ENCODE measurements around the gene SPATC1L.

Gene SPATC1L

GRCh38 chr21:46181953-46182547 lies 2.2 kb downstream of the SPATC1L start:
- Histone ChIP-seq H3K4me2 (ENCODE audit: low read length) (no peak overlapping the region), H2BK15ac (replicated peaks; ENCODE audit: low read depth) (no peak overlapping the region), H3K18ac (ENCODE audit: low read length) (no peak overlapping the region), H2BK5ac (ENCODE audit: low read length) (no peak overlapping the region), H2BK120ac (ENCODE audit: low read depth, low read length) (no peak overlapping the region), H3K27me3 (ENCODE audit: insufficient read depth, low read length, poor library complexity) (no peaks in the 10 kb centered on the region), H4K5ac (ENCODE audit: low read length) (no peak overlapping the region), H3K79me2 (ENCODE audit: control insufficient read depth, insufficient read depth, low read length) (no peaks in the 10 kb centered on the region), H3K56ac (ENCODE audit: low read length) (no peak overlapping the region), H3K9ac (ENCODE audit: low read length) (no peak overlapping the region), H2AK5ac (ENCODE audit: low read length) (no peak overlapping the region), H3K27ac (ENCODE audit: low read depth, low read length) (no peak overlapping the region), H4K8ac (ENCODE audit: low read depth, low read length) (no peak overlapping the region), H3K79me1 (ENCODE audit: low read length) (peaks cover 4% of the 10 kb centered on the region), H3K4ac (ENCODE audit: low read depth, low read length) (no peak overlapping the region), H3K36me3 (ENCODE audit: control insufficient read depth, insufficient read depth, low read length) (no peaks in the 10 kb centered on the region), H3K23ac (ENCODE audit: low read length) (no peak overlapping the region), H3K4me3 (ENCODE audit: low read length) (no peak overlapping the region), H3K4me1 (ENCODE audit: control insufficient read depth, low read depth, low read length) (no peaks in the 10 kb centered on the region)
- DNase-seq, result no peak
- WGBS (ENCODE audit: extremely low coverage, insufficient coverage, low lambda C conversion rate), result no CpG with 5 or more reads among the region's 16 CpGs

GRCh38 chr21:46181436-46181835 lies 2.8 kb downstream of the SPATC1L start:
- H3K27me3 ChIP-seq (ENCODE audit: insufficient read depth, low read length, poor library complexity), result no peaks in the 10 kb centered on the region
- no peaks in the 10 kb centered on the region for H3K36me3 ChIP-seq (ENCODE audit: control insufficient read depth, insufficient read depth, low read length)
- no CpG with 5 or more reads among the region's 19 CpGs for WGBS (ENCODE audit: extremely low coverage, insufficient coverage, low lambda C conversion rate)
- no peaks in the 10 kb centered on the region for H3K4me1 ChIP-seq (ENCODE audit: control insufficient read depth, low read depth, low read length)
- no peak overlapping the region for H3K23ac ChIP-seq (ENCODE audit: low read length)
- no peaks in the 10 kb centered on the region for H3K79me2 ChIP-seq (ENCODE audit: control insufficient read depth, insufficient read depth, low read length)
- H2BK15ac ChIP-seq (replicated peaks; ENCODE audit: low read depth), result no peak overlapping the region
- H3K4ac ChIP-seq (ENCODE audit: low read depth, low read length), result no peak overlapping the region
- no peak overlapping the region for H3K27ac ChIP-seq (ENCODE audit: low read depth, low read length)
- no peak overlapping the region for H2AK5ac ChIP-seq (ENCODE audit: low read length)
- H3K79me1 ChIP-seq (ENCODE audit: low read length), result peaks cover 4% of the 10 kb centered on the region
- no peak overlapping the region for H2BK5ac ChIP-seq (ENCODE audit: low read length)
- no peak for DNase-seq
- H3K4me3 ChIP-seq (ENCODE audit: low read length), result no peak overlapping the region
- peak overlapping the region; percentile 42 for H3K56ac ChIP-seq (ENCODE audit: low read length)
- H3K9ac ChIP-seq (ENCODE audit: low read length), result no peak overlapping the region
- no peak overlapping the region for H3K18ac ChIP-seq (ENCODE audit: low read length)
- no peak overlapping the region for H2BK120ac ChIP-seq (ENCODE audit: low read depth, low read length)
- H4K5ac ChIP-seq (ENCODE audit: low read length), result no peak overlapping the region
- no peak overlapping the region for H3K4me2 ChIP-seq (ENCODE audit: low read length)
- H4K8ac ChIP-seq (ENCODE audit: low read depth, low read length), result no peak overlapping the region

GRCh38 chr21:46180778-46181391 lies 3.4 kb downstream of the SPATC1L start:
- no peak overlapping the region for H2BK5ac ChIP-seq (ENCODE audit: low read length)
- no peak overlapping the region for H4K8ac ChIP-seq (ENCODE audit: low read depth, low read length)
- no peaks in the 10 kb centered on the region for H3K79me2 ChIP-seq (ENCODE audit: control insufficient read depth, insufficient read depth, low read length)
- peak overlapping the region; percentile 42 for H3K56ac ChIP-seq (ENCODE audit: low read length)
- no peak overlapping the region for H3K27ac ChIP-seq (ENCODE audit: low read depth, low read length)
- H2AK5ac ChIP-seq (ENCODE audit: low read length), result no peak overlapping the region
- H3K23ac ChIP-seq (ENCODE audit: low read length), result no peak overlapping the region
- no peak for DNase-seq
- no peak overlapping the region for H3K18ac ChIP-seq (ENCODE audit: low read length)
- H4K5ac ChIP-seq (ENCODE audit: low read length), result no peak overlapping the region
- H3K9ac ChIP-seq (ENCODE audit: low read length), result no peak overlapping the region
- no CpG with 5 or more reads among the region's 26 CpGs for WGBS (ENCODE audit: extremely low coverage, insufficient coverage, low lambda C conversion rate)
- H3K4me1 ChIP-seq (ENCODE audit: control insufficient read depth, low read depth, low read length), result no peaks in the 10 kb centered on the region
- no peaks in the 10 kb centered on the region for H3K27me3 ChIP-seq (ENCODE audit: insufficient read depth, low read length, poor library complexity)
- H3K4ac ChIP-seq (ENCODE audit: low read depth, low read length), result no peak overlapping the region
- no peak overlapping the region for H2BK120ac ChIP-seq (ENCODE audit: low read depth, low read length)
- no peak overlapping the region for H2BK15ac ChIP-seq (replicated peaks; ENCODE audit: low read depth)
- H3K36me3 ChIP-seq (ENCODE audit: control insufficient read depth, insufficient read depth, low read length), result no peaks in the 10 kb centered on the region
- H3K4me3 ChIP-seq (ENCODE audit: low read length), result no peak overlapping the region
- peaks cover 4% of the 10 kb centered on the region for H3K79me1 ChIP-seq (ENCODE audit: low read length)
- H3K4me2 ChIP-seq (ENCODE audit: low read length), result no peak overlapping the region

- DNase-seq, result no peak
- no peaks in the 10 kb centered on the region for H3K36me3 ChIP-seq (ENCODE audit: control insufficient read depth, insufficient read depth, low read length)
- H2BK120ac ChIP-seq (ENCODE audit: low read depth, low read length), result no peak overlapping the region
- H2AK5ac ChIP-seq (ENCODE audit: low read length), result no peak overlapping the region
- no peak overlapping the region for H3K23ac ChIP-seq (ENCODE audit: low read length)
- H2BK5ac ChIP-seq (ENCODE audit: low read length), result no peak overlapping the region
- no peak overlapping the region for H3K27ac ChIP-seq (ENCODE audit: low read depth, low read length)
- no peak overlapping the region for H3K18ac ChIP-seq (ENCODE audit: low read length)
- no peak overlapping the region for H3K4me3 ChIP-seq (ENCODE audit: low read length)
- H3K9ac ChIP-seq (ENCODE audit: low read length), result no peak overlapping the region
- no peaks in the 10 kb centered on the region for H3K4me1 ChIP-seq (ENCODE audit: control insufficient read depth, low read depth, low read length)
- H4K8ac ChIP-seq (ENCODE audit: low read depth, low read length), result no peak overlapping the region
- no peak overlapping the region for H3K4me2 ChIP-seq (ENCODE audit: low read length)
- no peaks in the 10 kb centered on the region for H3K79me2 ChIP-seq (ENCODE audit: control insufficient read depth, insufficient read depth, low read length)
- no peak overlapping the region for H3K56ac ChIP-seq (ENCODE audit: low read length)
- no peaks in the 10 kb centered on the region for H3K27me3 ChIP-seq (ENCODE audit: insufficient read depth, low read length, poor library complexity)
- no peak overlapping the region for H4K5ac ChIP-seq (ENCODE audit: low read length)
- no peak overlapping the region for H3K4ac ChIP-seq (ENCODE audit: low read depth, low read length)
- peaks cover 4% of the 10 kb centered on the region for H3K79me1 ChIP-seq (ENCODE audit: low read length)
- no peak overlapping the region for H2BK15ac ChIP-seq (replicated peaks; ENCODE audit: low read depth)
- no CpG with 5 or more reads among the region's 24 CpGs for WGBS (ENCODE audit: extremely low coverage, insufficient coverage, low lambda C conversion rate)
Observed at GRCh38 chr21:46180079-46180722, 4.1 kb downstream of the SPATC1L start.

GRCh38 chr21:46179708-46180078 lies 4.6 kb downstream of the SPATC1L start:
- no peak overlapping the region for H2BK5ac ChIP-seq (ENCODE audit: low read length)
- H2BK120ac ChIP-seq (ENCODE audit: low read depth, low read length), result no peak overlapping the region
- no CpG with 5 or more reads among the region's 17 CpGs for WGBS (ENCODE audit: extremely low coverage, insufficient coverage, low lambda C conversion rate)
- H3K36me3 ChIP-seq (ENCODE audit: control insufficient read depth, insufficient read depth, low read length), result no peaks in the 10 kb centered on the region
- no peak overlapping the region for H3K18ac ChIP-seq (ENCODE audit: low read length)
- H3K4me3 ChIP-seq (ENCODE audit: low read length), result no peak overlapping the region
- no peak overlapping the region for H3K23ac ChIP-seq (ENCODE audit: low read length)
- H3K27ac ChIP-seq (ENCODE audit: low read depth, low read length), result no peak overlapping the region
- H2BK15ac ChIP-seq (replicated peaks; ENCODE audit: low read depth), result no peak overlapping the region
- H3K56ac ChIP-seq (ENCODE audit: low read length), result no peak overlapping the region
- no peaks in the 10 kb centered on the region for H3K27me3 ChIP-seq (ENCODE audit: insufficient read depth, low read length, poor library complexity)
- H3K4me1 ChIP-seq (ENCODE audit: control insufficient read depth, low read depth, low read length), result no peaks in the 10 kb centered on the region
- H3K9ac ChIP-seq (ENCODE audit: low read length), result no peak overlapping the region
- H3K4ac ChIP-seq (ENCODE audit: low read depth, low read length), result no peak overlapping the region
- H4K5ac ChIP-seq (ENCODE audit: low read length), result no peak overlapping the region
- no peaks in the 10 kb centered on the region for H3K79me2 ChIP-seq (ENCODE audit: control insufficient read depth, insufficient read depth, low read length)
- H4K8ac ChIP-seq (ENCODE audit: low read depth, low read length), result no peak overlapping the region
- no peak for DNase-seq
- no peak overlapping the region for H3K4me2 ChIP-seq (ENCODE audit: low read length)
- H2AK5ac ChIP-seq (ENCODE audit: low read length), result no peak overlapping the region
- peaks cover 4% of the 10 kb centered on the region for H3K79me1 ChIP-seq (ENCODE audit: low read length)

Measured in mesendoderm (in vitro differentiated cells).